DOHH2 (cell line): ENCODE measurements around the gene GJC2.
A peak's percentile ranks its signal among the peaks of the same experiment; 100 is the strongest.

Experiments used
- H3F3A ChIP-seq: fragments of 200-600 bp; sonication (generic), shearing (Covaris generic); 2 replicates; pipeline ENCODE4 v1.6.0; 2016; ENCODE audit warnings: antibody characterized with exemption, mild to moderate bottlenecking; ENCODE audit not compliant: control insufficient read depth, insufficient read depth
- H3K27ac ChIP-seq: fragments of 200-600 bp; sonication (generic); 2 replicates; pipeline ENCODE4 v1.5.1; 2014; ENCODE audit warnings: low read depth, mild to moderate bottlenecking, low read length, moderate library complexity
- H3K27me3 ChIP-seq: fragments of 200-600 bp; sonication (generic); 2 replicates; pipeline ENCODE4 v1.6.1; 2014; ENCODE audit warnings: mild to moderate bottlenecking, low read length, mixed read lengths; ENCODE audit not compliant: control insufficient read depth
- H3K36me3 ChIP-seq: fragments of 200-600 bp; sonication (generic); 2 replicates; pipeline ENCODE4 v1.6.1; 2014; ENCODE audit warnings: mild to moderate bottlenecking, low read length, moderate library complexity, mixed read lengths; ENCODE audit not compliant: control insufficient read depth
- H3K4me1 ChIP-seq: fragments of 200-600 bp; sonication (generic); 2 replicates; pipeline ENCODE4 v1.6.1; 2014; ENCODE audit warnings: mild to moderate bottlenecking, low read length, mixed read lengths; ENCODE audit not compliant: control insufficient read depth
- H3K4me2 ChIP-seq: fragments of 200-600 bp; sonication (generic); 2 replicates; pipeline ENCODE4 v1.6.0; 2014; ENCODE audit warnings: mild to moderate bottlenecking, low read length, moderate library complexity
- H3K4me3 ChIP-seq: fragments of 200-600 bp; sonication (generic); 2 replicates; pipeline ENCODE4 v1.5.1; 2014; ENCODE audit warnings: mild to moderate bottlenecking, low read length, mixed read lengths
- H3K79me2 ChIP-seq: fragments of 200-600 bp; sonication (generic); 2 replicates; pipeline ENCODE4 v1.6.1; 2014; ENCODE audit warnings: mild to moderate bottlenecking, low read length, mixed read lengths; ENCODE audit not compliant: control insufficient read depth
- H3K9me2 ChIP-seq: fragments of 200-600 bp; sonication (generic); replicated peaks from 2 replicates; pipeline ENCODE4 v1.6.1; 2014; ENCODE audit warnings: mild to moderate bottlenecking, low read length, mixed read lengths; ENCODE audit not compliant: control insufficient read depth
- H3K9me3 ChIP-seq: fragments of 200-600 bp; sonication (generic); 2 replicates; pipeline ENCODE4 v1.6.1; 2014; ENCODE audit warnings: antibody characterized with exemption, low read length, mixed read lengths; ENCODE audit not compliant: control insufficient read depth, insufficient read depth
- H4K20me1 ChIP-seq: fragments of 200-600 bp; sonication (generic); 2 replicates; pipeline ENCODE4 v1.6.0; 2014; ENCODE audit warnings: low read depth, mild to moderate bottlenecking, antibody characterized with exemption, low read length, moderate library complexity; ENCODE audit not compliant: control insufficient read depth, insufficient read depth
- EZH2phosphoT487 ChIP-seq: fragments of 200-600 bp; sonication (generic); IDR thresholded peaks from 2 replicates; pipeline ENCODE4 v1.6.1; 2017; ENCODE audit warnings: borderline replicate concordance, mild to moderate bottlenecking, antibody characterized with exemption, low read length, moderate library complexity, mixed read lengths
- TF ChIP-seq, protein P1 (sequence below): fragments of 200-600 bp; sonication (generic); IDR thresholded peaks from one replicate; pipeline ENCODE4 v1.5.1; 2014; ENCODE audit warnings: antibody characterized with exemption, mild to moderate bottlenecking, low read depth, low read length; ENCODE audit not compliant: poor library complexity, severe bottlenecking

GJC2 gene

DNA sequence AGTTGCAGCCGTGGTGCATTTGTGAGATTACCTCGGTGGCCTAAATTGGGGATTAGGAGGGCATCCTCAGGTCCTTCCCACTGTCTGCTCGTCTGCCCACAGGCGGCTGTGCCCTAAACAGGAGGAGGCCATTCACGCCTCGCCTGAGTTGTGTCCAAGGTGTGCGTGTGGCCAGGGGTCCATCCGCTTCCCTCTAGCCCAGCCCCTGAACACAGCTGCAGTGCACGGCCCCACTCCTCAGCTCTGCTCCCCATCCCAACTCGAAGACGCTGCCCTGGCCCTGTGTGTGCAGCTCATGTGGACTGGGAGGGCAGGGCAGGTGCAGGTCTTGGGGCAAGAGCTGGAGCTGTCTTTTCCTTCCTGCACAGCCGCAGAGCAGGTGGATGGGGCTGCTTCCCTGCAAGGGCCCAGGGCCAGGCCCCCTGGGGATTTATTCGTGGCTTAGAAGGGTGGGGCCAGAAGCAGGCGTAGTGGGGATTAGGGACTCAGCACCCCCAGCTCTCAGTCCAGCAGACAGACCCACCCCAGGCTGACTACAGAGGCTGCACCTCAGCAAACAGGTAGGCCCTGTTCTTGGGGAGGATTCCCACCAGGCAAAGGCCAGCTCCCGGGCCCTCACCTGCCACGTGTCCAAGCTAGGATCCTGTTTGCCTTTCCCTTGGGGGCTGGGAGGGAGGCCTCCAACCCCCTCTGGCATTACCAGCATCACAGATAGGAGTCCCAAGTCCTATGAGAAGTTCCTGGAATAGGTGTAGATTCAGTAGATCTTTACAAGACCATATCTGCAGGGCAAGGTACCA is 5.3 kb upstream of the GJC2 start:
- no peaks in the 10 kb centered on the region for H3F3A ChIP-seq
- H3K27me3 ChIP-seq = no peaks in the 10 kb centered on the region
- peaks cover 18% of the 10 kb centered on the region; the same call in 1 of the 2 replicates for H4K20me1 ChIP-seq
- peaks cover 19% of the 10 kb centered on the region for H3K36me3 ChIP-seq
- peaks cover 65% of the 10 kb centered on the region for H3K79me2 ChIP-seq
- H3K9me2 ChIP-seq = no peaks in the 10 kb centered on the region
- no peak overlapping the region for H3K4me3 ChIP-seq
- TF ChIP-seq EZH2phosphoT487 = no peak
- TF ChIP-seq, protein P1, sequence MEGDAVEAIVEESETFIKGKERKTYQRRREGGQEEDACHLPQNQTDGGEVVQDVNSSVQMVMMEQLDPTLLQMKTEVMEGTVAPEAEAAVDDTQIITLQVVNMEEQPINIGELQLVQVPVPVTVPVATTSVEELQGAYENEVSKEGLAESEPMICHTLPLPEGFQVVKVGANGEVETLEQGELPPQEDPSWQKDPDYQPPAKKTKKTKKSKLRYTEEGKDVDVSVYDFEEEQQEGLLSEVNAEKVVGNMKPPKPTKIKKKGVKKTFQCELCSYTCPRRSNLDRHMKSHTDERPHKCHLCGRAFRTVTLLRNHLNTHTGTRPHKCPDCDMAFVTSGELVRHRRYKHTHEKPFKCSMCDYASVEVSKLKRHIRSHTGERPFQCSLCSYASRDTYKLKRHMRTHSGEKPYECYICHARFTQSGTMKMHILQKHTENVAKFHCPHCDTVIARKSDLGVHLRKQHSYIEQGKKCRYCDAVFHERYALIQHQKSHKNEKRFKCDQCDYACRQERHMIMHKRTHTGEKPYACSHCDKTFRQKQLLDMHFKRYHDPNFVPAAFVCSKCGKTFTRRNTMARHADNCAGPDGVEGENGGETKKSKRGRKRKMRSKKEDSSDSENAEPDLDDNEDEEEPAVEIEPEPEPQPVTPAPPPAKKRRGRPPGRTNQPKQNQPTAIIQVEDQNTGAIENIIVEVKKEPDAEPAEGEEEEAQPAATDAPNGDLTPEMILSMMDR = no peak
- peak overlapping the region; percentile 30; the same call in 1 of the 2 replicates for H3K4me2 ChIP-seq
- peaks cover 37% of the 10 kb centered on the region for H3K4me1 ChIP-seq
- H3K27ac ChIP-seq = no peak overlapping the region
- no peaks in the 10 kb centered on the region for H3K9me3 ChIP-seq

DNA sequence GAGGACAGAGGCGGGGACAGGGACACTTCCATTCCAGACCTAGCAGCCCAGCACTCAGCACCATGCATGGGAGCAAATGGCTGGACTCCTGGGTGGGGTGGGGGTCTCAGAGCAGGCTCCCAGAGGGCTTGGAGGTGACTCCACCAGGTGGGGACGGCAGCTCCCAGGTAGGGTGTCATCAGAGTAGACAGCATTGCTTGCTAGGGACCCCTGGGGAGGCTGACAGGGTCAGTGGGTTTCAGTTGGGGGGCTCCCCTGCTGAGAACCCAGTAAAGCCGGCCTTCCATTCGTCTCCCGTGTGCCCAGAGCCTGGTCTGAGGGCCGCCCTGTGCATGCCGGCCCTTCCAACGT is 4.8 kb upstream of the GJC2 start:
- Histone ChIP-seq H3K36me3 (peaks cover 19% of the 10 kb centered on the region), H3F3A (no peaks in the 10 kb centered on the region), H3K27me3 (no peaks in the 10 kb centered on the region), H3K79me2 (peaks cover 64% of the 10 kb centered on the region), H3K27ac (no peak overlapping the region), H3K4me1 (peaks cover 35% of the 10 kb centered on the region), H3K9me2 (no peaks in the 10 kb centered on the region), H3K4me3 (no peak overlapping the region), H3K9me3 (no peaks in the 10 kb centered on the region), H3K4me2 (no peak overlapping the region), H4K20me1 (peaks cover 18% of the 10 kb centered on the region; the same call in 1 of the 2 replicates)
- TF ChIP-seq EZH2phosphoT487 = no peak
- TF ChIP-seq, protein P1 = no peak

DNA sequence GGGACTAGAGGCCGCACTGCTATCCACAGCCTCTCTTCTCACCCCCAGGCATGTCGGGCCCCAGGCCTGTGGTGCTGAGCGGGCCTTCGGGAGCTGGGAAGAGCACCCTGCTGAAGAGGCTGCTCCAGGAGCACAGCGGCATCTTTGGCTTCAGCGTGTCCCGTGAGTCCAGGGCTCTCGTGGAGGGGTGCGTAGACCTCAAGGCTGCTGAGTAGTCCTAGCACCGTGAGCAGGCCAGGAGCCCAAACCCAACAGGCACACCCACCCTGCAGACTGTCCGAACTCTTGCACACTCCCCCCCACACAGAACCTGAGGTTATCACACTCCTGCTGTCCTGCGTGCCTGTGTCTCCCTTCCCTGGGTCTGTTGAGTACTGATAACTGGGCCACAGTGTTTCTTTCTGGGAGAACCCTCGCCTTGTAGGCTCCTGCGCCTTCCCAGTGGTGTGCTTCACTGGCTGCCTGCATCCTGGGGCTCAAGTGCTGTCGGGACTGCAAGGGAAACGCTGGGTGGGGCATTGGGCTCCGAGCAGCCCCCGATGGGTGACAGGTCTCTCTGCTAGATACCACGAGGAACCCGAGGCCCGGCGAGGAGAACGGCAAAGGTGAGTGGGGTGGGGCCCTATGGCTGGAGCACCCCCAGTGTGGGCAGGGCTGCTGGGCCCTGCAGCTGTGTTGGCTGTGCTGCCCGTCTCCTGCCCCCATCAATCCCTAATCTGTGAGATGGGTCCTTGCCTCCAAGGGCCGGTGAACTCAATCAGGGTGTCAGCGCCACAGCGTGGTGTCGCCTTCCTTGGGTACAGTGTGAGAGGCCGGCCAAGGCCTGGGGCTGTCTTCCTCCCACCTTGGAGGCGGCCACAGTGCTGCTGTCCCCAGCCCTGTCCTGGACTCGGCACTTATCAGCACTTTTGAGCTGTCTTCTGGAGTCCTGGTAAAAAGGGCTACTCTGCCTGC is 4.0 kb upstream of the GJC2 start:
- Histone ChIP-seq H3K9me2 (no peaks in the 10 kb centered on the region), H3K27ac (no peak overlapping the region), H3K79me2 (peaks cover 58% of the 10 kb centered on the region), H3K4me1 (peaks cover 35% of the 10 kb centered on the region), H3K27me3 (no peaks in the 10 kb centered on the region), H3K4me3 (no peak overlapping the region), H4K20me1 (peaks cover 15% of the 10 kb centered on the region; the same call in 1 of the 2 replicates), H3K4me2 (no peak overlapping the region), H3K36me3 (peaks cover 17% of the 10 kb centered on the region), H3K9me3 (no peaks in the 10 kb centered on the region), H3F3A (no peaks in the 10 kb centered on the region)
- TF ChIP-seq, protein P1 = no peak
